ENCODE measurements around the gene NHLH2.

DNA sequence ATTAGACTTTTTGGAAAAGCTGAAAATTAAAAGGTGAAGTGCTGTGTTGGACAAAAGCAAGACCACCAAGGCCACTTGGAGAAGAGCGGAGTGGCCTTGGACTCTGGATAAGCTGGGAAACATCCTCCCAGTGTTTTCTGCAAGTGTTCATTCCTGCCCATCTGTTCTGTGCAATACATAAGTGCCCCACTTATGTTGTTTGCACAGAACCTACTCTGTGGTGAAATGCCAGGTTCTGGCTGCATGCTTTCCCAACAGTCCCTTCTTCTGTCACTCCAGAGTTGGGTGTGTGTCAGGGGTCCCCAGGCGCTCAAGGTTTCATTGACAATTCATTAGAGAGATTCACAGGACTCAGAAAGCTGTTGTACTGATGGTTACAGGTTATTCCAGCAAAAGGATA is 30.3 kb downstream of the NHLH2 start:
- TF ChIP-seq, protein P1, sequence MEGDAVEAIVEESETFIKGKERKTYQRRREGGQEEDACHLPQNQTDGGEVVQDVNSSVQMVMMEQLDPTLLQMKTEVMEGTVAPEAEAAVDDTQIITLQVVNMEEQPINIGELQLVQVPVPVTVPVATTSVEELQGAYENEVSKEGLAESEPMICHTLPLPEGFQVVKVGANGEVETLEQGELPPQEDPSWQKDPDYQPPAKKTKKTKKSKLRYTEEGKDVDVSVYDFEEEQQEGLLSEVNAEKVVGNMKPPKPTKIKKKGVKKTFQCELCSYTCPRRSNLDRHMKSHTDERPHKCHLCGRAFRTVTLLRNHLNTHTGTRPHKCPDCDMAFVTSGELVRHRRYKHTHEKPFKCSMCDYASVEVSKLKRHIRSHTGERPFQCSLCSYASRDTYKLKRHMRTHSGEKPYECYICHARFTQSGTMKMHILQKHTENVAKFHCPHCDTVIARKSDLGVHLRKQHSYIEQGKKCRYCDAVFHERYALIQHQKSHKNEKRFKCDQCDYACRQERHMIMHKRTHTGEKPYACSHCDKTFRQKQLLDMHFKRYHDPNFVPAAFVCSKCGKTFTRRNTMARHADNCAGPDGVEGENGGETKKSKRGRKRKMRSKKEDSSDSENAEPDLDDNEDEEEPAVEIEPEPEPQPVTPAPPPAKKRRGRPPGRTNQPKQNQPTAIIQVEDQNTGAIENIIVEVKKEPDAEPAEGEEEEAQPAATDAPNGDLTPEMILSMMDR (IDR thresholded peaks at IDR 0.05; ENCODE audit: insufficient read depth, low read depth, low read length) = no peak
- no peak for TF ChIP-seq EZH2 (IDR thresholded peaks at IDR 0.05; ENCODE audit: insufficient read depth, low read length)
